Activated CD8-positive, alpha-beta memory T cell treated with anti-CD3 and anti-CD28 coated beads for 4 hours (primary cell): ENCODE data around the gene DGKB.
"Not testable (repeated sequence)": the region's sequence is repeated elsewhere in the genome, so short reads cannot be mapped to it uniquely, and the experiment has no call there.

Experiments used
- DNase-seq, 2 donors: peaks; one replicate each; pipeline ENCODE4 v3.0.0-alpha.2; 2020; ENCODE audit warnings: low read depth in 2 of 2

The DGKB gene

GRCh38 chr7:14583518-14583917, 319.0 kb downstream of the DGKB start:
- DNase-seq = no peak

GRCh38 chr7:14582010-14582409, 320.5 kb downstream of the DGKB start:
- DNase-seq = no peak

DNA sequence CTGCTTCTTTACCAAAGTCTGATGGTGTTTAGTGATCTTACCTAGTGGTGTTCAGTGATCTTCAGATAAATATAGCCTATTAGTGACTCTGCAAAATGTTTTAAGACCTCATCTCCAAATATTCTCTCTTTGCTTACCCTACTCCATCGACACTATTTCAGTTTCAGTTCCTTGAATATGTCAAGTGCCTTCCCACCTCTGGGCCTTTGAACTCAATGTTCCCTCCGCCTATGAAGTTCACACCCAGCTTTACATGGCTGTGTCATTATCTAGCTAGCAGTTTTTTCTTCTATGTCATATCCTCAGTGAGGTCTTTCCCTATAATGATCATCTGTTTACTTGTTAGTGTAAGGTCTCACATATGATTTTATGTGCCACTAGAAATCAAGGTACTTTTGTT, 322.6 kb downstream of the DGKB start:
- DNase-seq = no peak

DNA sequence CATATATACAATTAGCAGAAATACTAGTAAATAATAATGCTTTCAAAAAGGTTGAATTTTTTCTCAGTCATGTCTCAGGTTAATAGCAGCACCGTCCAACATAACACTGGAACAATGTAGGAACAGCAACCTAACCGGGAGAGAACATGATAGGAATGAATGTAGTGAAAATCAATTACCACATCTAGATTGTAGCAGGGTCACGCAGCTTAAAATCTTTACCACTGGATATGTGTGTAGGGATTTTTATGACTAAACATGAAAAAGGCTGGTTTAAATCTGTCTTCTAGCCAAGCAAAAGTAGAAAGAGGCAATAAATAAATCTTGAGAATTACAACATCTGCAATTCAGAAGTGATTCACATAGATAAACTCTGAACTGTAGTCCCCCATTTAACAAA, 326.0 kb downstream of the DGKB start:
- DNase-seq = no peak

- DNase-seq = no peak
Observed at GRCh38 chr7:14570750-14571607, 331.6 kb downstream of the DGKB start.

DNA sequence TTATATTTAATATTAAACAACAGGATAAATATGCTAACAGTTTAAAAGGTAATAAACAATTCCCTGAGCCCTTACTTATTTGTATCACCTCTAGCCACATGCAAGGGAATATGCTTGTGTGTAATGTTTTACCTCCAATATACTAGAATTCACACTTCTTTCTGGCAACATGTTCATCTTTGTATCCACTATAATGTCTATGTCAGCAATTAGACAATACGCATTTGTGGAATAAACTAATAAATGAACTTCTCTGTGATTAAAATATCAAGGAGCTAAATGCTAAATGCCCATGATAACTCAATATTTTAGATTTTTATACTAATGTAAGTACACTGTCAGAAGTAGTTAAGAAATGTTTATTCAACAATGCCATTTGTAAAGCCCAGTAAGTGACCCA, 350.5 kb downstream of the DGKB start:
- DNase-seq = no peak

DNA sequence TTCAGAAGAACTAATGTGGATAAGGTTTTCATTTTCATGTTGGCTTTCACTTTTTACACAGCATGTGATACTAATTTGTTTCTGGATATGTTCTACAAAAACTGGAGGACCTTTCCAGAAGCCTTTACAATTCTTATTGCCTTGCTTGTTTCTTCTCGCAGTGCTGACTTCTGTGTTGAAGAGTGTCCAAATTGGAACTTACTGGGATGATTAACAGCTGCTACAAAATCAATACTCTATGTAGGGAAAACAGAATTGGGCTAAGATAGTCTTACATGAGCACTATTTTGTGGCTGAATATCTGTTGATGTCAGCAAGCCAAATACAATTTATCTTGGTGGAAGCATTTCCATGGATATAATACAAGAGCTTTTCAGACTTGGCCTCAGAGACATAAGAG, 351.2 kb downstream of the DGKB start:
- no peak for DNase-seq

- DNase-seq = no peak
Observed at GRCh38 chr7:14542624-14543023, 359.9 kb downstream of the DGKB start.

- DNase-seq = no peak
Observed at GRCh38 chr7:14521183-14521582, 381.4 kb downstream of the DGKB start.

GRCh38 chr7:14510268-14510667, 392.3 kb downstream of the DGKB start:
- DNase-seq = no peak

DNA sequence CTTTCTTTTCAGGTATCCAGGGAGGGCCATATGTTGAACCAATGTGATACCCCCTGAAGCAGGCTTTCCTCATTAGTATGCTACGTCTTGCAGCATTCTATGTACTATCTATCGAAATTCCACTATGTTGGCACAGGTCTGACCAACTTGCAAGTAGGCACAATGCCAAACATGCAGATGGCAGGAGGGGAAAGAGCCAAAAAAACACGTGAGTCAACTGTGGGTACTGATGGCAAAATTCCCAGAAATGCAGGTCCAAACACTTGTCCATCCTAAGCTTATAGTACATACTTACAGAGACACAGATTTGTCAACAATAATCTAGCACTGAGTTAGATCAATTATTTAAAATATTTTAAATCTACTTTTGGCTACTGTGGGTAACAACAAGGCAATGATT, 394.9 kb downstream of the DGKB start:
- DNase-seq = no peak

DNA sequence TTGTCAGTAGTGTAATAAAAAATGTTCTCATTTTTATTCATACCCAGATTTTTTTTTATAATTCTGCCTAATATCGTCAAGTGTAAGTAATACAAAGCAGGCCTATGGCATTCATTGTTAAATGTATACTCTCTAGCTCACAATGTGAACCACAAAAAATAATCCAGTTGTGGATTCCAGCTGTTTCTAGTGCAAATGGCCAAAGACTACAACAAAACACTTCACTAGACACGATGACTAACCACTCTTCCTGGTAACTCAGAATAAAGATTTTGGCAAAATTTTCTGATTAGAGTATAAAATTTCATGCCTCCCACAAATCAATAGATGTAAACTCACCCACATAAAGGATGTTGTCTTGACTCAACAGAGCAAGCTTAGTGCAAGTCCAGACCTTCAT, 396.6 kb downstream of the DGKB start:
- no peak for DNase-seq

- DNase-seq = no peak
Observed at GRCh38 chr7:14504134-14504533, 398.4 kb downstream of the DGKB start.

DNA sequence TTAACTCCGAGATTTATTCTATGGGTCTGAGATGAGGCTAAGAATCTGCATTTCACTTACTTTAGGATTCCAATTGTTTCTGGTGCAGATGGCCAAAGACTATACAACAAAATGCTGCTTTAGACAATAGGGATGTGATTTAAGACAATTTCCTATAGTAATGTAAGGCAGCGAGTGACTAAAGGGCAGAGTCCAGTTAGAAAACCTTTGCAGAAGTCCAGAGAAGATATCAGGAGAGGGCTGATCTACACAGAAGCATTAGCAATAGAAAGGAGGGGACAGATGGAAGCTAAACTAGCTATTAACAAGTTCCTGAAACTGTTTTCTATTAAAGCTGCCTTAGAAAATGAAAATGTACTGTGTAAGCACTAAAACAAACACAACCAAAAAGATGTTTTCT, 398.9 kb downstream of the DGKB start:
- no peak for DNase-seq

GRCh38 chr7:14501436-14501835, 401.1 kb downstream of the DGKB start:
- no peak for DNase-seq

GRCh38 chr7:14497390-14497789, 405.2 kb downstream of the DGKB start:
- no peak for DNase-seq

DNA sequence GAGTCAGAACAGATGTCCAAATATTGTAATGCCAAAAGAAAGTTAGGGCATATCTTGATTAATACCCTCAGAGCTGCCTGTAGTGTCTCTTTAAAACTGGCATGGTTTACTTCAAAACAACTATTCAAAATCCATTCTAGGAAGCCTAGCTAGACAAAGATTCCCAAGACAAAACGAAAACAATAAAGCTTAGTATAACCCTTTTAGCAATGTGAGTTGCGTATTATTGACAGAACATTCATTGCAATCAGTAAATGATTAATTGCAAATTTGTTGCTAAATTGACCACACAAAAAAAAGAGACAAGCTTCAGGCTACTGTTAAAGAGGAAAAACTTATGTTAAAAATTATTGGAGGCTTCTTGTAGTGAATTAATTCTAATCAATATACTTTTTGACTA, 406.9 kb downstream of the DGKB start:
- no peak for DNase-seq

- no peak for DNase-seq
Observed at GRCh38 chr7:14487701-14488395, 414.7 kb downstream of the DGKB start.

- no peak for DNase-seq
Observed at GRCh38 chr7:14483663-14484062, 418.9 kb downstream of the DGKB start.

- DNase-seq = no peak
Observed at GRCh38 chr7:14480281-14480680, 422.3 kb downstream of the DGKB start.

DNA sequence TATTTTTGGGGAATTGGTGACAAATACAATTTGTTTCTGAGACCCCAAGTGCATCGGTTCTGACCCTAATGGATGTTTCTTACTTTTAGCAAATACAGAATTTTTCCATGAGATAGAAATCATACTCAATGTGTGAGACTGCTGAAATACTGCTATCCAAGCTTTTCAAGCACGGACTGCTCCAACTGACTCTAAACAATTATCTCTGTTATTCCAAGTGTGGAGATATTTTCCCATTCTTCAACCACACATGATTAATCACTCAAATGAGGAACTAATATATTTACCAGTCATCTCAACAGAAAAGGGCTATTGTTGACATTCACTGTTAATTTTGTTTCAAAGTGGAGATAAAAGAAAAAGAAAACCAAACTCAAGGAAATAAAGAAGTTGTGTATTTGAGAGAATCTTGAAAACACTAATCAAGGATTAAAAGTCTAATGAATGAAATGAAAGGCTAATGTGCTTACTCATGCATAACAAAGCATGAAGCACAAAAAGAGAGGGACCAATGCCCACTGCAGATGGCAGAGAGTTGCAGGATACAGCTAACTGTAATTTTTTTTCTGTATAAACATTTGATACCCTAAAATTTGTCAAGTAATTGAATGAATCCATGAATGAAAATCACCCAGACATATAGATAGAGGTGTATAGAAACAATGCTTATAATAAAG, 423.6 kb downstream of the DGKB start:
- DNase-seq = no peak

DNA sequence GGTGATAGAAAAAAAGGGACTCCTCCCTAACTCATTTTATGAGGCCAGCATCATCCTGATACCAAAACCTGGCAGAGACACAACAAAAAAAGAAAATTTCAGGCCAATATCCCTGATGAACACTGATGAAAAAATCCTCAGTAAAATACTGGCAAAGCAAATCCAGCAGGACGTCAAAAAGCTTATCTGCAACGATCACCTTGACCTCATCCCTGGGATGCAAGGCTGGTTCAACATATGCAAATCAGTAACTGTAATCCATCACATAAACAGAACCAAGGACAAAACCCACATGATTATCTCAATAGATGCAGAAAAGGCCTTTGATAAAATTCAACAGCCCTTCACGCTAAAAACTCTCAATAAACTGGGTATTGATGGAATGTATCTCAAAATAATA, 440.8 kb downstream of the DGKB start:
- not testable (repeated sequence) for DNase-seq

DNA sequence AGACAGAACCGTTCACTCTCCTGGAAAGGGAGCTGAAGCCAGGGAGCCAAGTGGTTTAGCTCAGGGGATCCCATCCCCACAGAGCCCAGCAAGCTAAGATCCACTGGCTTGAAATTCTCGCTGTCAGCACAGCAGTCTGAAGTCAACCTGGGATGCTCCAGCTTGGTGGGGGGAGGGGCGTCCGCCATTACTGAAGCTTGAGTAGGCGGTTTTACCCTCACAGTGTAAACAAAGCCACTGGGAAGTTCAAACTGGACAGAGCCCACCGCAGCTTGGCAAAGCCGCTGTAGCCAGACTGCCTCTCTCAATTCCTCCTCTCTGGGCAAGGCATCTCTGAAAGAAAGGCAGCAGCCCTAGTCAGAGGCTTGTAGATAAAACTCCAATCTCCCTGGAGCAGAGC, 443.7 kb downstream of the DGKB start:
- DNase-seq = not testable (repeated sequence)
